D341Med (cell line): ENCODE results near the gene LY9.

ENCODE experiments used
- DNase-seq: peaks from one replicate; pipeline ENCODE4 v3.0.0; 2012; ENCODE audit warnings: low spot score

Gene LY9

DNA sequence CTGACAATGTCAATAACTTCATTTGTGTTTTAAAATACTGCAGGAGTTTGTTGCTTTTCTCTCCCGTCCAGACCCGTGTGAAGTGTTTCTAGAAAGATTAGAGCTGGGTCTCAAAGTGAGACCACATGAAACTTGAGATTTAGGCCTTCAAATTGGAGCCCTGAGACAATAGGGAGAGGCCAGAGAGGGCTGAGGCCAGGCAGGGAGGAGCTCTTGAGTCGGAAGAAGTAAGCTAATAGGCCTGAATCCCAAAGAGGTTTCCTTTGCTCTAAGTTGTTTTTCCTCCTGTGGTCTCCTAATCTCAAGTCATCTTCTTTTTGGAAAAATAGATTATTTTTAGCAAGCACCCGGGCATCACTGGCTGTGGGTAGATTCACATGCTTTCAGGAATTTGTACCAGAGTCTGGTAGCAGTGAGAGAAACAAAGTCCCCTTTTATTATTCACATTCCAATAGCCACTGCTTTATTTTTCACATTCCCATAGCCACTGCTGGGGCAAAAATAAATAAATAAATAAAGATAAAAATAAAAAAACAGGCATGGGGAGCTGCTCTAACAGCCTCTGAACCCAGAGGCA is 41.1 kb downstream of the LY9 start:
- DNase-seq = no peak

DNA sequence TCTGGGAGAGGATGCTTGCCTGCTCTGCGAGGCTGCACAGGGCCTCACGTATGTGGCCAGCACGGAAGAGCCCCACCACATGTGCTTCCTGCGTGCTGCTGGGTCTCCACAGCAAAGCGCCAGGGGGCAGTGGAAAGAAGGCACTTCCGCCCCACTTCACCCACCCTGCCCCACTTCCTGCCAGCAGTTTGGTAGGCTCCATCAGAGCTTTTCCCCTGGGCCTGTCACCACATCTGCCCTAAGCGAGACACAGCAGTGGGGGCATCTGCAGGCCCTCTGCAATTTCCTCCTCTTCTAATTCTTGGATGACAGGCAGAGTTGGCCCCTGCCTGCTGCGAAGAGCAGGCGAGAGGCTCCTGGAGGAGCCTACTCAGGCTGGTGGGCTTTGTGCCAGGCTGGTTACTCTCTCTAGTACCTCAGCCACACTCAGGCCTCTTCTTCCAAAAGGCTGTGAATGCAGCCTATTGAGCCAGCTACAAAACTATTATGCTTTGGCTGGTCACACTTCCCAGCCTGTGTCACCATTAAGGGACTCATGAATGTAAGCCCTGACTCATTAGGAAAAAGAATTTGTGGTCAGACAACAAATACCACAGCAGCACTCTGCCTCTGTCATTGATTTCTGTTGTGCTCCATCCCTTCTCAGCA is 41.7 kb downstream of the LY9 start:
- no peak for DNase-seq

DNA sequence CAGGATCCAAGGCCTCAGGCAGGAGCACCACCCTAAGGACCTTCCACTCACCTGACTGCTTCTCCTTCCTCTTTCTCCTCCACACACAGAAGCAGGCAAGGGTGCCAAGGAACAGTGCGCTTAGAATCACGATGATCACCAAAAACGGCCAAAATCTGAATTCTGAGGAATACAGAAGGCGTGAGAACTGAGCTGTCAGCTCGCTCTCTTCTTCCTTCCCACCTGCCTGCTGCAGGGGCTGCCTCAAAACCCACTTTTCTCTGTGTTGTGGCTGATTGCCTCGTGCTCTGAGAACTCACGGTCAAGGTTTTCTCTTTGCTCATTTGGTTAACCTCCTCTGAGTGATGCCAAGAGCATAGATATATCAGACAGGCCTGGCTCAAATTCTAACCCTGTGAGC is 42.9 kb downstream of the LY9 start:
- DNase-seq = no peak

GRCh38 chr1:160839746-160840145 is 43.8 kb downstream of the LY9 start:
- DNase-seq = no peak

- no peak for DNase-seq
Measured at GRCh38 chr1:160841079-160841478, 45.1 kb downstream of the LY9 start.

- no peak for DNase-seq
Measured at GRCh38 chr1:160844447-160845232, 48.7 kb downstream of the LY9 start.

GRCh38 chr1:160846281-160846680 is 50.3 kb downstream of the LY9 start:
- no peak for DNase-seq

DNA sequence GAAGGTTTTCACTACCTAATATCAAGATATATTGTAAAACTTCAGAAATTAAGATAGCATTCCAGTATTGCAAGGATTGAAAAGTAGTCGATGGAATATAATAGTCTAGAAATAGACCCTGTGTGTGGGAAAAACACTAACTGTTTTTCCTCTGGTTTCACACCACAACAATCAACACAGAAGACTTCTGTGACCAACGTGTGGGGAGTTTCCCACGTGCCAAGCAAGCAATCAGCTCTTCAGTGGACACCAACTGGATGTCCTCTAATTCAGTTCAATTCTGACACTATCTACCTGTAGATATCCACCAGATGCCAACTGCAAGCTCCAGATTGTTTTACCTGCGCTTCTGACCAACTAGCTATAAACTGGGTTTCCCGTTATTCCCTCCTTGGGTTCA is 54.6 kb downstream of the LY9 start:
- no peak for DNase-seq

DNA sequence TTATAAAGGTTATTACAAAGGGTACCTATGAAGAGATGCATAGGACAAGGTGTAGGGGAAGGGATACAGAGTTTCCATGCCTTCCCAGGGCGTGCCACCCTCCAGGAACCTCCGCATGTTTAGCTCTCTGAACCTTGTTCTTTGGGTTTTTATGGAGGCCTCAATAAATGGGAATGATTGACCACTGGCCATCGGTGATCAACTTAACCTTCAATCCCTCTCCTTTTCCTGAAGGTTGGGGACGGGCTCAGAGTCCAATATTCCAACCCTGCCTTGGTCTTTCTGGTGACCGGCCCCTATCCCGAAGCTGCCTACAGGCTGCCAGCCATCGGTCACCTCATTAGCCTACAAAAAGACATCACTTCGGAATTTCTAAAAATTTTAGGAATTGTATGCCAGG is 55.0 kb downstream of the LY9 start:
- no peak for DNase-seq

GRCh38 chr1:160853014-160853413 is 57.0 kb downstream of the LY9 start:
- DNase-seq = no peak

GRCh38 chr1:160853754-160854153 is 57.8 kb downstream of the LY9 start:
- DNase-seq = no peak

DNA sequence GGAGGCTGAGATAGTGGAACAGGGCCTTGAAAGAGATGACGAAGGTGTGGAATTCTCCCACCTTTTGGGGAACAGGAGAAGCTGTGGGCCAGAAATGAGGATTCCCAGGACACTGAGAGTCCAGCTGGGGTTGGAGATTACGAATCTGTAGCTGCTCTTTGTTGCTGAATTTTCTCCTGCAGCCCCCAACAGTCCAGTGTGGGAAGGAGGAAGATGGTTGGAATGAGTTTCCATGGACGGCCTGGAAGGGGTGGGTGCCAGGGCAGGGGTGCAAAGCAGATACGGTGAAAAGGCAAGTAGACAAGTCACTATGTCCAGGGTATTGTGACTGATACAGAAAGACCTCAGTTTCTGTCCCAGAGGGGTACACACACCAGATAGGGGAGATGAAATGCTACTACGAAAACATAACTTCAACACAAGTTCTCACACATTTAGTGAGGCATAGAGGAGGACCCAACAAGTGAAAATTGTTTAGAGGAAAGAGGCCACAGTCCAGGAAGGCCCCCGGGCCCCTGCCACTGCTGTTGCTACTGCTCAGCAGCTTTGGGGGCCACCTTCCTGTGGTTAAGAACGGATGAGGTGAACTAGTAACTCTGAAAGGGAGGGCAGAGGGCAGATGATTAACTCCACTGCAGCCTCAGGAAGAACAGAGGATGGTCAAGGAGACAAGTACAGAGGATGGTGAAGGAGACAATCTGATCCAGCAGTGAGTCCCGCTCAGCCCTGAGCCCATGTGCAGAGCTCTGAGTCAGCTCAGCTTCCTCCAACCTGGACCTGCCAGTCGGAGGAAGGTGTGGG is 59.4 kb downstream of the LY9 start:
- DNase-seq = no peak

DNA sequence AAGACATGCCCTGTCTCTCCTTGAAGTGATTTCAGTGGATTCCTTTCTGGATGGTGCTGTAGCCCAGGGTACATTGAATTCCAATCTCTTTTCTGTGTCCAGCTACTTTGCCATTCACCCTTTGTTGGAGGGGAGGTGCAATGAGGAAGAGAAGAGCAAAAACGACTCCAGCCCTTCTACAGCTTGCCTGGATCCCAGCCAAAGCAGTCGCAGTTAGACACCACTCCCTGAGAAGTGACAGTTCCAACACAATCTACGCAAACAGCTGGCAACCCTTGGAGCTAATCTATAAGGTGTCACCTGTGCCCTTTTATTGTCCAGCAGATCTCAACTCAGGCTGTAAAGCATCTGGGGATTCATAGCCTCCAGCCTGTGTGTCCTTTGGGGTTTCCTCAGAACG is 62.1 kb downstream of the LY9 start:
- no peak for DNase-seq

- DNase-seq = no peak
Measured at GRCh38 chr1:160858507-160858906, 62.5 kb downstream of the LY9 start.

GRCh38 chr1:160859166-160859565 is 63.2 kb downstream of the LY9 start:
- DNase-seq = no peak

DNA sequence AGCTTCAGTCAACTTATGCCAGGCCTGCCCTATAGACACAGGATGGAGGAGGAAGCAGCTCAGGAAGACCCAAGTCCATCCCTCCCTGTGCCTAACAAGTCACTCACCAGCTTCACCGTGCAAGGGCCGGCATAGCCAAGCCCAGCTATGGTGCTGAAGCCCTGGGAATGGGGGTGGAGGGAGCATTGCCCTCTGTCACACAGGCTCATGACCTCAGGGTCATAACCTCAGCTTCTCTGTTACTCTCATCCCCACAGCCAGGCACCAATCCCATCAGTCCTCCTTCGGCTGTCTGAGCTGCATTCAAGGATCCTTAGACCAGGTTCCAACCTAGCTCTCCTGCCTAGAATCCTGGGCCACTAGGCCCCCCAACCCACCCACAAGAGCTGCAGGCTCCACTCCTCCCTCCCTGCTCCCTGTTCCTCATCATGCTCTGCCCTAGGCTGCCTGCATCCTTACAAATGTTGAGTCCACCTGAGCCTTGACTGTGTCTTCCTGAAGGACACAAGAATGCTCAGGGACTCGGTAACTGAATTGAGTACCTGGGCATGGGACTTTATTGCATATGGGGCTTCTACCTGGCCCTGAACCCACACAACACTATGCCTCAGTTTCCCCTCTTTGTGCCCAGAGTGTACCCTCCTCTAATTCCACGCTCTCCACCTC is 65.0 kb downstream of the LY9 start:
- no peak for DNase-seq

DNA sequence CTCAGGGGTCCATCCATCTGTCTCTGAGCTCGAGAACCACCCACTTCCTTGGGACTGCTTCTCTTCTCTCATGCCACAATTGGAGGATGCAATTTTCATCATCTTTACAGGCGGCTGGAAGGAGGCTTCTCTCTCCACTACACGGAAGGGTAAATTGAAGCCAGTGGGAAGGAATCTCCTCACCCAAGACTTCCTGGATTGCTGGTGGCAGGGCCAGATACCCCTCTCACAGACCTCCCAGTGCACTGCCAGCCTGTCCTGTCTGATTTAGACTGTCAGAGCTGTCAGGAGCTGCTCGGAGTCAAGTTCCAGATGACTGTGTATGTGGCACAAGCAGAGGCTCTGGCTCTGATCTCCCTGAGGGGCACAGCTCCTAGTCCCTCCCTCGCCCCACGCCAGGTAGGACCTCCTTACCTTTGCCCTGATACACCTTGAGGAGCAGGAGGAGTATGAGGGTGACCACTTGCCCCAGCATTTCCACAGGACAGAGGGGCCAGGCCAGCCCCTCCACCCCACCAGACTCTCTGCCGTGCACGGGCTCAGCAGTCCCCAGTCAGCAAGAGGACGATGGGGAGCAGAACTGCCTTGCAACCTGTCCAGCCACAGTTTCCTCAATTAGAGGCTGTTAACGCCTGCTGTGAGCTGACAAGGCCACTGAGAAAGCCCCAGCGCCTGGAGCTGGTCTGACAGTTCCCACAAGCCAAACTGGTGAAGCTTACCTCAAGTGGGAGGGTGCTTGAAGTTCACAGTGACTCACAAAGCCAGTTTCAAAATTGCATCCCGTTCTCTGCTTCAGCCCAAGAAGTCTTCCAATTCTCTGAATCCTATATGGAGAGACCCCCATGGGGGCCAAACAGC is 66.5 kb downstream of the LY9 start, which contains the start of gene CD244:
CD244 (minus strand) TSS at position 685 of the 858 bp plus-strand sequence; CDS start at position 475, 210 bp downstream.
- DNase-seq = no peak

GRCh38 chr1:160863061-160863773 is 67.2 kb downstream of the LY9 start:
- no peak for DNase-seq

DNA sequence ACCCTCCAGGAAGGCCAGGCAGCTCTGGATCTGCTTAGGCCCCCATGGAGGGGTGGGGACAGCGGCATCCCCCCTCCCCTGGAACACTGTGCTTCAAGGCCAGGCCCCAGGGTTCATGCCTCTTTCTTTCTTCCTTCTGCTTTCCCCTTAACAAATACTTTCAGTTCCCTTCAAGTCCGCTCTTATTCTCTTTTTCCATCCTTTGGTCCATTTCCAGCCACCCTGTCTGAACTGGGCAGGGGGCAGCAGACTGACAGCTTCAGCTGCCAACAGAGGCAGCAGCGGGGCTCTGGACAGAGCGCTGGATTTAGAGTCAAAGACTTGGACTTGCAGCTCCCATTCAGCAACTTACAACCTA is 67.8 kb downstream of the LY9 start:
- DNase-seq = no peak

- no peak for DNase-seq
Measured at GRCh38 chr1:160864173-160864572, 68.2 kb downstream of the LY9 start.
